GM12878 (cell line): ENCODE measurements around the gene DNAAF5. TPM values are rescaled to one million over a fixed set of nuclear protein-coding genes. Genes with fewer than 3 reads are reported as not detected.

Experiments
- ATAC-seq: fragments of 200-7000 bp; cut with Tn5 transposase; 3 replicates; pipeline ENCODE4 v1.9.1; 2020; ENCODE audit warnings: mild to moderate bottlenecking, moderate library complexity
- BruUV-seq: library from RNA; stranded (reverse); fragments of 400-500 nt; replicated peaks from 2 replicates; lab custom pipeline; 2021; lab: Mats Ljungman, UMichigan
- CTCF ChIA-PET: fragments of 300-600 bp; sonication (Branson Sonifier 250); formaldehyde crosslinking; extraction: SDS; loops from one replicate; lab custom pipeline; 2021; ENCODE audit warnings: inconsistent platforms; lab: Yijun Ruan, JAX
- POLR2A ChIA-PET: fragments of 350-600 bp; formaldehyde crosslinking; extraction: SDS; loops from one replicate; lab custom pipeline; 2021; ENCODE audit warnings: inconsistent platforms; lab: Charles Lee
- RAD21 ChIA-PET: fragments of 300-600 bp; sonication (Branson Sonifier 250); formaldehyde crosslinking; loops from one replicate; lab custom pipeline; 2023; ENCODE audit warnings: antibody characterized with exemption; ENCODE audit not compliant: unreplicated experiment; lab: Charles Lee
- SMC1A ChIA-PET: fragments of 300-600 bp; sonication (Branson Sonifier 250); formaldehyde crosslinking; loops from one replicate; lab custom pipeline; 2023; ENCODE audit not compliant: unreplicated experiment, uncharacterized antibody; lab: Charles Lee
- DNase-seq: peaks from one replicate; pipeline ENCODE4 v3.0.0-alpha.2; 2011; ENCODE audit warnings: low read depth, low spot score
- FAIRE-seq: peaks from 3 replicates; lab custom pipeline; 2011; peaks lifted over from hg19 to GRCh38; lab: Jason Lieb, UNC
- H2AFZ ChIP-seq: 2 replicates; pipeline ENCODE4 v1.6.0; 2011; ENCODE audit warnings: low read depth, low read length, control low read depth; ENCODE audit not compliant: control insufficient read depth
- H3K27ac ChIP-seq: 2 replicates; pipeline ENCODE4 v1.5.1; 2011; ENCODE audit warnings: control low read depth; ENCODE audit not compliant: control insufficient read depth, insufficient read depth
- H3K27me3 ChIP-seq, 2 experiments: replicated peaks in 1 of 2; 2 replicates each; pipeline versions ENCODE4 v1.6.0 to v1.6.1; 2011; ENCODE audit warnings: low read length in 1 of 2; ENCODE audit not compliant: control insufficient read depth in 2 of 2, insufficient read depth in 2 of 2
- H3K36me3 ChIP-seq, 2 experiments: 2 replicates each; pipeline ENCODE4 v1.5.1; 2011; ENCODE audit warnings: low read length in 1 of 2; ENCODE audit not compliant: control insufficient read depth in 2 of 2, insufficient read depth in 2 of 2
- H3K4me1 ChIP-seq: 2 replicates; pipeline ENCODE4 v1.6.1; 2011; ENCODE audit warnings: mild to moderate bottlenecking, low read length, moderate library complexity, mixed read lengths; ENCODE audit not compliant: control insufficient read depth, insufficient read depth
- H3K4me2 ChIP-seq: 2 replicates; pipeline ENCODE4 v1.6.0; 2011; ENCODE audit warnings: control low read depth; ENCODE audit not compliant: control insufficient read depth, insufficient read depth
- H3K4me3 ChIP-seq: fragments of 200-600 bp; sonication (generic); 2 replicates; pipeline ENCODE4 v1.5.1; 2016
- H3K79me2 ChIP-seq: 2 replicates; pipeline ENCODE4 v1.6.0; 2011; ENCODE audit warnings: low read length; ENCODE audit not compliant: control insufficient read depth, insufficient read depth
- H3K9ac ChIP-seq: 2 replicates; pipeline ENCODE4 v1.8.0; 2011; ENCODE audit warnings: low read length, control low read depth, mixed read lengths; ENCODE audit not compliant: control insufficient read depth, insufficient read depth
- H3K9me3 ChIP-seq: replicated peaks from 3 replicates; pipeline ENCODE4 v1.5.1; 2011; ENCODE audit warnings: mild to moderate bottlenecking, low read length; ENCODE audit not compliant: control insufficient read depth, insufficient read depth
- H4K20me1 ChIP-seq: 2 replicates; pipeline ENCODE4 v1.6.0; 2011; ENCODE audit not compliant: control insufficient read depth, insufficient read depth
- BCLAF1 ChIP-seq: fragments of 450-650 bp; IDR thresholded peaks from 2 replicates; pipeline ENCODE4 v1.6.1; 2017; ENCODE audit warnings: antibody characterized with exemption, mild to moderate bottlenecking, moderate library complexity
- BMI1 ChIP-seq: fragments of 450-650 bp; IDR thresholded peaks from 2 replicates; pipeline ENCODE4 v1.6.1; 2016; ENCODE audit warnings: mild to moderate bottlenecking, moderate library complexity, borderline replicate concordance
- CREM ChIP-seq: IDR thresholded peaks from 2 replicates; pipeline ENCODE4 v1.6.1; 2014; ENCODE audit warnings: antibody characterized with exemption, low read depth
- GABPA ChIP-seq: IDR thresholded peaks from 2 replicates; pipeline ENCODE4 v1.6.1; 2014; ENCODE audit warnings: antibody characterized with exemption, low read depth, mild to moderate bottlenecking, inconsistent platforms
- GATAD2B ChIP-seq: fragments of 450-650 bp; conservative IDR thresholded peaks from 2 replicates; pipeline ENCODE4 v1.6.1; 2017; ENCODE audit warnings: low read depth, mild to moderate bottlenecking, moderate library complexity
- HDAC2 ChIP-seq: fragments of 200-600 bp; sonication (generic); IDR thresholded peaks from 2 replicates; pipeline ENCODE4 v1.6.1; 2017
- SIN3A ChIP-seq: IDR thresholded peaks from 2 replicates; pipeline ENCODE4 v1.6.1; 2012; ENCODE audit warnings: low read depth, low read length, improper control_type of control experiment
- TCF12 ChIP-seq: IDR thresholded peaks from 2 replicates; pipeline ENCODE4 v1.6.1; 2011; ENCODE audit warnings: low read depth, mild to moderate bottlenecking, low read length
- ZBED1 ChIP-seq: IDR thresholded peaks from 2 replicates; pipeline ENCODE4 v1.6.1; 2016; ENCODE audit warnings: borderline replicate concordance
- ZNF207 ChIP-seq: fragments of 450-650 bp; IDR thresholded peaks from 2 replicates; pipeline ENCODE4 v1.6.1; 2014; ENCODE audit warnings: antibody characterized with exemption, mild to moderate bottlenecking, borderline replicate concordance
- ZNF622 ChIP-seq: fragments of 450-650 bp; IDR thresholded peaks from 2 replicates; pipeline ENCODE4 v1.6.1; 2017; ENCODE audit warnings: mild to moderate bottlenecking, inconsistent platforms
- WGBS: methylation state at CpG from one replicate; pipeline ENCODE4 v1.1.6; 2016; ENCODE audit warnings: low lambda C conversion rate; ENCODE audit not compliant: insufficient replicate concordance, insufficient coverage; ENCODE audit errors: missing lambda C conversion rate; 5-methylcytosine and 5-hydroxymethylcytosine counted together
- in situ Hi-C: fragments of 300-500 bp; cut with MboI; formaldehyde crosslinking; loops from 9 replicates; pipeline ENCODE4 v1.14.3; 2018; ENCODE audit warnings: mixed read lengths
- intact Hi-C: fragments of 100-400 bp; cut with micrococcal nuclease; formaldehyde crosslinking; loops from one replicate; pipeline ENCODE4 v1.14.2; 2022; ENCODE audit not compliant: unreplicated experiment
- polyA plus RNA-seq, 11 experiments: library from polyadenylated mRNA; depleted of rRNA in 4 of 11; unstranded in 6 of 11; stranded (reverse) in 5 of 11; fragments of >200 nt; fragmentation: Nextera tagmentation in 4 of 11; fragmentation: Illumina TruSeq in 1 of 11; extraction: Ambion mirVana in 4 of 11; extraction: Trizol in 1 of 11; gene quantifications; 1 replicate in 1 of 11; 2 replicates in 10 of 11; pipeline versions ENCODE4 v1.2.1 to v1.2.3, GENCODE V29; 2011 to 2016; ENCODE audit warnings: inconsistent platforms in 2 of 11, missing spikeins in 2 of 11, low read depth in 1 of 11
- total RNA-seq, 4 experiments: library from RNA; depleted of rRNA in 3 of 4; stranded (reverse); fragments of >200 nt in 3 of 4; fragmentation: Illumina TruSeq in 1 of 4; extraction: Trizol in 1 of 4; gene quantifications; 2 replicates each; pipeline versions ENCODE4 v1.2.1 to v1.2.3, GENCODE V29; 2013 to 2021

DNAAF5 gene
- total and polyA plus RNA-seq, 10 of the 15 experiments (the other 5 are each of a cell fraction or from before 2014, with no cell fraction given), result 1.8 to 38.3 (median 9.2) TPM

GRCh38 chr7:713488-714230 is 12.8 kb upstream of the DNAAF5 start:
- Histone ChIP-seq H2AFZ (no peak overlapping the region), H4K20me1 (no peaks in the 10 kb centered on the region), H3K9me3 (no peaks in the 10 kb centered on the region), H3K4me3 (no peak overlapping the region), H3K4me1 (peaks cover 4% of the 10 kb centered on the region; the same call in 1 of the 2 replicates), H3K27ac (no peak overlapping the region), H3K4me2 (no peak overlapping the region), H3K27me3 (no peaks in the 10 kb centered on the region), H3K36me3 (no peaks in the 10 kb centered on the region; a peak in 1 of 4 replicates), H3K9ac (no peak overlapping the region), H3K79me2 (no peaks in the 10 kb centered on the region)
- no TSS peak for BruUV-seq
- no peak for ATAC-seq
- POLR2A ChIA-PET, result no interaction called here
- SMC1A ChIA-PET, result no interaction called here
- WGBS, result 84% methylated on average over 16 of the region's 16 CpGs
- CTCF ChIA-PET, result no interaction called here
- TF ChIP-seq HDAC2 (no peak), ZBED1 (no peak), ZNF622 (no peak), GABPA (no peak), BCLAF1 (no peak), GATAD2B (no peak), TCF12 (no peak), ZNF207 (no peak), BMI1 (no peak), CREM (no peak), SIN3A (no peak)
- in situ Hi-C loops, result no loop called here
- RAD21 ChIA-PET, result no interaction called here
- FAIRE-seq, result no peak
- no peak for DNase-seq
- intact Hi-C loops, result no loop called here
